Adrenal gland (tissue), 5 donors: Measurements from ENCODE around the gene PARP12.

ENCODE experiments used
- CTCF ChIP-seq, 6 experiments: fragments of 450-650 bp in 4 of 6; fragments of 200-600 bp in 2 of 6; sonication (generic) in 1 of 6; IDR thresholded peaks; 1 replicate in 5 of 6; 2 replicates in 1 of 6; pipeline versions ENCODE4 v1.5.1 to v1.8.0; 2016 to 2021; ENCODE audit warnings: antibody characterized with exemption in 6 of 6, mild to moderate bottlenecking in 2 of 6, moderate library complexity in 1 of 6
- POLR2A ChIP-seq, 2 donors: fragments of 450-650 bp; IDR thresholded peaks; one replicate each; pipeline ENCODE4 v1.6.1; 2017; ENCODE audit warnings: antibody characterized with exemption in 2 of 2, mild to moderate bottlenecking in 2 of 2, moderate library complexity in 1 of 2
- donor health status: DM: no; HTN: no; CAD: no.

DNA sequence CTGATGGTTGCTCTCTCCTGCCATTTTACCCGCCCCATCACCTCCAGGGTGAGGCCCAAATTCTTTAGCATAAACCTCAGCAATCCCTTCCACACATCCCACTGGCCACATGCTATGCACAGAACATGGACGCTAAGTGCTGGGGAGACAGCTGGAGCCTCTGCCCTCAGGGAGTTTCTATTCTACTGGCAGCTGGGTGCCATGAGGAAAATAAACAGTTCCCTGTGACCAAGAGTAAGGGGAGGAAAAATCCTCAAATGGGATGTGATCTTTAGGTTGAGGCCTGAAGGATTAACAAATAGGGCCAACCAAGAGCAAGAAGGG, 1.2 kb downstream of the PARP12 start:
- TF ChIP-seq CTCF (IDR thresholded peaks at IDR 0.05) (no peak), POLR2A (IDR thresholded peaks at IDR 0.05) (no peak)
